Neural cell (in vitro differentiated cells): ENCODE data around the gene PRKCA. TPM values are rescaled to one million over a fixed set of nuclear protein-coding genes. Genes with fewer than 3 reads are reported as not detected.

ENCODE experiments used
- H2AFZ ChIP-seq: fragments of 200-600, 300-800 bp; sonication (generic), shearing (Covaris generic); 2 replicates; pipeline ENCODE4 v1.6.0; 2014; ENCODE audit warnings: low read depth, mild to moderate bottlenecking, antibody characterized with exemption, low read length, moderate library complexity
- H3F3A ChIP-seq: fragments of 200-600 bp; shearing (Covaris generic); 2 replicates; pipeline ENCODE4 v1.6.1; 2016; ENCODE audit warnings: mild to moderate bottlenecking, moderate library complexity, mixed read lengths, antibody characterized with exemption, low read length; ENCODE audit not compliant: insufficient read depth, poor library complexity, severe bottlenecking
- H3K27ac ChIP-seq: fragments of 200-600, 300-800 bp; sonication (generic), shearing (Covaris generic); 2 replicates; pipeline ENCODE4 v1.5.1; 2014; ENCODE audit warnings: mild to moderate bottlenecking, low read length, moderate library complexity
- H3K27me3 ChIP-seq: fragments of 300-800, 200-600 bp; sonication (generic), shearing (Covaris generic); 2 replicates; pipeline ENCODE4 v1.6.0; 2014; ENCODE audit warnings: mild to moderate bottlenecking, low read depth, low read length, moderate library complexity; ENCODE audit not compliant: insufficient read depth
- H3K36me3 ChIP-seq: fragments of 300-800, 200-600 bp; sonication (generic), shearing (Covaris generic); 2 replicates; pipeline ENCODE4 v1.5.1; 2014; ENCODE audit warnings: mild to moderate bottlenecking, antibody characterized with exemption, low read length, moderate library complexity; ENCODE audit not compliant: insufficient read depth
- H3K4me2 ChIP-seq: fragments of 300-800, 200-600 bp; sonication (generic), shearing (Covaris generic); 2 replicates; pipeline ENCODE4 v1.6.0; 2014; ENCODE audit warnings: mild to moderate bottlenecking, low read length
- H3K4me3 ChIP-seq: fragments of 300-800, 200-600 bp; sonication (generic), shearing (Covaris generic); 2 replicates; pipeline ENCODE4 v1.5.1; 2014; ENCODE audit warnings: mild to moderate bottlenecking, low read length, moderate library complexity
- H3K79me2 ChIP-seq: fragments of 200-600 bp; shearing (Covaris generic); replicated peaks from 2 replicates; pipeline ENCODE4 v1.6.0; 2014; ENCODE audit warnings: mild to moderate bottlenecking, low read length, moderate library complexity; ENCODE audit not compliant: insufficient read depth
- H3K9ac ChIP-seq: fragments of 300-800, 200-600 bp; sonication (generic), shearing (Covaris generic); 2 replicates; pipeline ENCODE4 v1.6.1; 2016; ENCODE audit warnings: mild to moderate bottlenecking, low read length, mixed read lengths
- H3K9me2 ChIP-seq: fragments of 200-600 bp; shearing (Covaris generic); 2 replicates; pipeline ENCODE4 v1.6.1; 2016; ENCODE audit warnings: mild to moderate bottlenecking, low read length, mixed read lengths; ENCODE audit not compliant: insufficient read depth
- H3K9me3 ChIP-seq: fragments of 200-600, 300-800 bp; sonication (generic), shearing (Covaris generic); 2 replicates; pipeline ENCODE4 v1.6.1; 2016; ENCODE audit warnings: mild to moderate bottlenecking, mixed run types, low read length, moderate library complexity, mixed read lengths
- H4K20me1 ChIP-seq: fragments of 200-600 bp; shearing (Covaris generic); 2 replicates; pipeline ENCODE4 v1.6.1; 2016; ENCODE audit warnings: mild to moderate bottlenecking, mixed run types; ENCODE audit not compliant: insufficient read depth
- EP300 ChIP-seq: fragments of 450-650 bp; conservative IDR thresholded peaks from 2 replicates; pipeline ENCODE4 v1.6.1; 2014; ENCODE audit warnings: antibody characterized with exemption, mild to moderate bottlenecking, moderate library complexity; ENCODE audit not compliant: poor library complexity, severe bottlenecking
- EZH2 ChIP-seq: fragments of 200-600, 300-800 bp; shearing (Covaris generic), sonication (generic); IDR thresholded peaks from 2 replicates; pipeline ENCODE4 v1.6.1; 2014; ENCODE audit warnings: antibody characterized with exemption, low read length, borderline replicate concordance, mild to moderate bottlenecking; ENCODE audit not compliant: insufficient read depth, poor library complexity, severe bottlenecking
- MXI1 ChIP-seq: fragments of 450-650 bp; conservative IDR thresholded peaks from 2 replicates; pipeline ENCODE4 v1.6.1; 2014; ENCODE audit warnings: antibody characterized with exemption, mild to moderate bottlenecking; ENCODE audit not compliant: poor library complexity, severe bottlenecking
- POLR2AphosphoS5 ChIP-seq: IDR thresholded peaks from 2 replicates; pipeline ENCODE4 v1.6.1; 2012
- RAD21 ChIP-seq: fragments of 450-650 bp; conservative IDR thresholded peaks from 2 replicates; pipeline ENCODE4 v1.6.1; 2014; ENCODE audit warnings: antibody characterized with exemption, mild to moderate bottlenecking, moderate library complexity
- SMC3 ChIP-seq: fragments of 450-650 bp; conservative IDR thresholded peaks from 2 replicates; pipeline ENCODE4 v1.6.1; 2014; ENCODE audit warnings: antibody characterized with exemption, mild to moderate bottlenecking, moderate library complexity; ENCODE audit not compliant: poor library complexity
- TAF1 ChIP-seq: IDR thresholded peaks from 2 replicates; pipeline ENCODE4 v1.6.1; 2012; ENCODE audit warnings: low read depth
- polyA plus RNA-seq: library from polyadenylated mRNA; depleted of rRNA; stranded (reverse); fragments of >200 nt; gene quantifications from 2 replicates; pipeline ENCODE4 v1.2.3, GENCODE V29; 2014
- TF ChIP-seq, protein P1 (sequence below): IDR thresholded peaks from 2 replicates; pipeline ENCODE4 v1.6.1; 2012; ENCODE audit warnings: borderline replicate concordance
- TF ChIP-seq, protein P2 (sequence below): fragments of 450-650 bp; IDR thresholded peaks from 2 replicates; pipeline ENCODE4 v1.5.1; 2014; ENCODE audit warnings: antibody characterized with exemption, mild to moderate bottlenecking, moderate library complexity; ENCODE audit not compliant: poor library complexity, severe bottlenecking

The PRKCA gene
- polyA plus RNA-seq, 1 donor from 2014 or later, result 5.9 TPM

DNA sequence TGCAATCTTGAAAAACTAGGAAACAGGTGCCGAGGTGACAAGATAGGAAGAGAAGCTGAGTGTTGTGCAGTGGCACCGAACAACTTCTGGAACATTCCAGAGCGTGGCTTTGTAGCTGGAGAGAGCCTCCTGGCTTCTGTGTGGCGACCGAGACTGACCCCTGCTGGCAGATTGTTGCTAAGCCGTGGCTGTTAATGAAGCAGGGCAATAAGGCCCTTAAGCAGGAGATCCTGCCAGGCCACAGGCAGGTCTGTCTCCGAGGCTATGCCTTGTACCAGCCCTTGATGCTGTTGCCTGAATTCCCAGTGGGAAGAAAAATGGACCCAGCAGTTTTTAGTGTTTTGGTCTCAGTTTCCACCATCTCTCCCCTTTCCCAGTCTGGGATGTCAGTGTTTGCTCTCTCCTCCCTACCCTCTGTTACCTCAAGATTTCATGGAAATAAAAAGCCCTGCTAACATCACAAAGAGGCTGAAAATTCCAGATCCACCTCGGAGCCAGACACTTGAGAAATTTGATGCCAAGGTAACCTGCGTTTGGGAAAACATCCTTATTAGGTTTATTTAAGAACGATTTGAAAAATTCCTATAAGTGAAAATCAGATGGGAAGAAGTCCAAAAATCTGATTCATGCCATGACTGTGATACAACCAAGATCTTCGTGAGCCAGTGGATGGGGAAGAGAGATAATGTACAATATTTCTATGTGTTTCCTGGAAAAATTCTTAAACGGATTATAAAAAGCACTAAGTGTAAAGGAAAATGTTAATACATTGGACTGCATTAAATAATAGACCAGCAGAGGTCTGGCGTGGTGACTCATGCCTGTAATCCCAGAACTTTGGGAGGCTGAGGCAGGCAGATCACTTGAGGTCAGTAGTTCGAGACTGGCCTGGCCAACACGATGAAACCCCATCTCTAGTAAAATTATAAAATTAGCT is 265.1 kb downstream of the PRKCA start:
- no peaks in the 10 kb centered on the region for H3K9me2 ChIP-seq
- H3K4me2 ChIP-seq, result no peak overlapping the region
- H3K36me3 ChIP-seq, result no peaks in the 10 kb centered on the region
- no peaks in the 10 kb centered on the region for H4K20me1 ChIP-seq
- no peaks in the 10 kb centered on the region for H3K27me3 ChIP-seq
- no peak overlapping the region for H2AFZ ChIP-seq
- no peaks in the 10 kb centered on the region for H3F3A ChIP-seq
- no peak overlapping the region for H3K9ac ChIP-seq
- TF ChIP-seq TAF1 (no peak), RAD21 (peak; percentile 66), SMC3 (peak; percentile 71), POLR2AphosphoS5 (no peak), EZH2 (no peak), MXI1 (no peak), EP300 (no peak)
- TF ChIP-seq, protein P1, sequence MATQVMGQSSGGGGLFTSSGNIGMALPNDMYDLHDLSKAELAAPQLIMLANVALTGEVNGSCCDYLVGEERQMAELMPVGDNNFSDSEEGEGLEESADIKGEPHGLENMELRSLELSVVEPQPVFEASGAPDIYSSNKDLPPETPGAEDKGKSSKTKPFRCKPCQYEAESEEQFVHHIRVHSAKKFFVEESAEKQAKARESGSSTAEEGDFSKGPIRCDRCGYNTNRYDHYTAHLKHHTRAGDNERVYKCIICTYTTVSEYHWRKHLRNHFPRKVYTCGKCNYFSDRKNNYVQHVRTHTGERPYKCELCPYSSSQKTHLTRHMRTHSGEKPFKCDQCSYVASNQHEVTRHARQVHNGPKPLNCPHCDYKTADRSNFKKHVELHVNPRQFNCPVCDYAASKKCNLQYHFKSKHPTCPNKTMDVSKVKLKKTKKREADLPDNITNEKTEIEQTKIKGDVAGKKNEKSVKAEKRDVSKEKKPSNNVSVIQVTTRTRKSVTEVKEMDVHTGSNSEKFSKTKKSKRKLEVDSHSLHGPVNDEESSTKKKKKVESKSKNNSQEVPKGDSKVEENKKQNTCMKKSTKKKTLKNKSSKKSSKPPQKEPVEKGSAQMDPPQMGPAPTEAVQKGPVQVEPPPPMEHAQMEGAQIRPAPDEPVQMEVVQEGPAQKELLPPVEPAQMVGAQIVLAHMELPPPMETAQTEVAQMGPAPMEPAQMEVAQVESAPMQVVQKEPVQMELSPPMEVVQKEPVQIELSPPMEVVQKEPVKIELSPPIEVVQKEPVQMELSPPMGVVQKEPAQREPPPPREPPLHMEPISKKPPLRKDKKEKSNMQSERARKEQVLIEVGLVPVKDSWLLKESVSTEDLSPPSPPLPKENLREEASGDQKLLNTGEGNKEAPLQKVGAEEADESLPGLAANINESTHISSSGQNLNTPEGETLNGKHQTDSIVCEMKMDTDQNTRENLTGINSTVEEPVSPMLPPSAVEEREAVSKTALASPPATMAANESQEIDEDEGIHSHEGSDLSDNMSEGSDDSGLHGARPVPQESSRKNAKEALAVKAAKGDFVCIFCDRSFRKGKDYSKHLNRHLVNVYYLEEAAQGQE, result no peak
- TF ChIP-seq, protein P2, sequence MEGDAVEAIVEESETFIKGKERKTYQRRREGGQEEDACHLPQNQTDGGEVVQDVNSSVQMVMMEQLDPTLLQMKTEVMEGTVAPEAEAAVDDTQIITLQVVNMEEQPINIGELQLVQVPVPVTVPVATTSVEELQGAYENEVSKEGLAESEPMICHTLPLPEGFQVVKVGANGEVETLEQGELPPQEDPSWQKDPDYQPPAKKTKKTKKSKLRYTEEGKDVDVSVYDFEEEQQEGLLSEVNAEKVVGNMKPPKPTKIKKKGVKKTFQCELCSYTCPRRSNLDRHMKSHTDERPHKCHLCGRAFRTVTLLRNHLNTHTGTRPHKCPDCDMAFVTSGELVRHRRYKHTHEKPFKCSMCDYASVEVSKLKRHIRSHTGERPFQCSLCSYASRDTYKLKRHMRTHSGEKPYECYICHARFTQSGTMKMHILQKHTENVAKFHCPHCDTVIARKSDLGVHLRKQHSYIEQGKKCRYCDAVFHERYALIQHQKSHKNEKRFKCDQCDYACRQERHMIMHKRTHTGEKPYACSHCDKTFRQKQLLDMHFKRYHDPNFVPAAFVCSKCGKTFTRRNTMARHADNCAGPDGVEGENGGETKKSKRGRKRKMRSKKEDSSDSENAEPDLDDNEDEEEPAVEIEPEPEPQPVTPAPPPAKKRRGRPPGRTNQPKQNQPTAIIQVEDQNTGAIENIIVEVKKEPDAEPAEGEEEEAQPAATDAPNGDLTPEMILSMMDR, result peak; percentile 67
- no peak overlapping the region for H3K4me3 ChIP-seq
- H3K9me3 ChIP-seq, result peaks cover 4% of the 10 kb centered on the region
- no peaks in the 10 kb centered on the region for H3K79me2 ChIP-seq
- no peak overlapping the region for H3K27ac ChIP-seq

DNA sequence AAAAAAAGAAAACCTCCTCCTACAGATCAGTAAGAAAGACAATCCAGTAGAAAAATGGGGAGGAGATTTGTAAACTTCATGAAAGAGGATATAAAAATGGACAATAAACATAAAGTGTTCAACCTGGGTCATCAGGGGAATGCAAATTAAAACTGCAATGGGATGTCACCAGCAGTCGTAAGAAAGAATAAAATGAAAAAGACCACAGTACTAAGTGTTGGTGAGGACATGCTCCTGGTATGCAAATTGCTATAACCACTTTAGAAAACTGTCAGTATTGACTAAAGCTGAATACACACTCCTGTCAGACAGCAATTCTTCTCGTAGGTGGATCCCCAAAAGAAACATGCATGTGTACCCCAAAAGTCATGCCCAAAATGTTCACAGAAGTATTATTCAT is 267.2 kb downstream of the PRKCA start:
- Histone ChIP-seq H2AFZ (no peak overlapping the region), H3K27ac (no peak overlapping the region), H3K4me3 (no peak overlapping the region), H3K79me2 (no peaks in the 10 kb centered on the region), H3K9me2 (no peaks in the 10 kb centered on the region), H3K4me2 (no peak overlapping the region), H3K27me3 (no peaks in the 10 kb centered on the region), H3K36me3 (no peaks in the 10 kb centered on the region), H3K9me3 (peaks cover 4% of the 10 kb centered on the region), H3K9ac (no peak overlapping the region), H4K20me1 (no peaks in the 10 kb centered on the region), H3F3A (no peaks in the 10 kb centered on the region)
- TF ChIP-seq EP300, result no peak
- TF ChIP-seq SMC3, result no peak
- TF ChIP-seq, protein P2, result no peak
- no peak for TF ChIP-seq TAF1
- no peak for TF ChIP-seq EZH2
- no peak for TF ChIP-seq POLR2AphosphoS5
- TF ChIP-seq MXI1, result no peak
- no peak for TF ChIP-seq RAD21
- TF ChIP-seq, protein P1, result no peak
